K562 (cell line): ENCODE data around the gene TLN1. TPM values are rescaled to one million over a fixed set of nuclear protein-coding genes. Genes with fewer than 3 reads are reported as not detected.

Source experiments
- BRD9 ChIP-seq: fragments of 450-650 bp; IDR thresholded peaks from 2 replicates; pipeline ENCODE4 v1.6.1; 2018; ENCODE audit warnings: low read depth; ENCODE audit not compliant: partially characterized antibody
- CREB5 ChIP-seq: fragments of 250-450 bp; sonication (Bioruptor Pico); IDR thresholded peaks from 2 replicates; pipeline ENCODE4 v1.5.0; 2020; ENCODE audit warnings: mild to moderate bottlenecking
- ELF1 ChIP-seq: fragments of 200-800 bp; sonication (Bioruptor generic); IDR thresholded peaks from 2 replicates; pipeline ENCODE4 v1.6.1; 2016; ENCODE audit warnings: missing genetic modification characterization, missing compliant biosample characterization
- ETV1 ChIP-seq: fragments of 450-650 bp; conservative IDR thresholded peaks from 2 replicates; pipeline ENCODE4 v1.6.1; 2016; ENCODE audit warnings: missing genetic modification characterization, control low read depth, low read depth, missing compliant biosample characterization
- ETV5 ChIP-seq: sonication (generic); formaldehyde crosslinking; IDR thresholded peaks from 2 replicates; pipeline ENCODE4 v1.4.0; 2020; ENCODE audit warnings: low read depth, mild to moderate bottlenecking, missing genetic modification reagents
- FOSL1 ChIP-seq: fragments of 200-800 bp; sonication (Bioruptor generic); conservative IDR thresholded peaks from 2 replicates; pipeline ENCODE4 v1.6.1; 2016; ENCODE audit warnings: missing genetic modification characterization, missing compliant biosample characterization
- GTF2A2 ChIP-seq: IDR thresholded peaks from 2 replicates; pipeline ENCODE4 v1.6.1; 2016; ENCODE audit warnings: mild to moderate bottlenecking, missing genetic modification characterization, missing compliant biosample characterization
- HCFC1 ChIP-seq: IDR thresholded peaks from 2 replicates; pipeline ENCODE4 v1.6.1; 2012; ENCODE audit warnings: low read depth, low read length, improper control_type of control experiment
- MYC ChIP-seq, 2 experiments: fragments of 250-450 bp in 1 of 2; sonication (Bioruptor Pico) in 1 of 2; IDR thresholded peaks; 2 replicates each; pipeline versions ENCODE4 v1.5.1 to v1.6.1; 2012 to 2021; ENCODE audit warnings: low read depth in 2 of 2, borderline replicate concordance in 1 of 2, improper control_type of control experiment in 1 of 2, low read length in 1 of 2, mild to moderate bottlenecking in 1 of 2, moderate library complexity in 1 of 2
- NONO ChIP-seq, 2 experiments: fragments of 200-400 bp in 1 of 2; fragments of 450-650 bp in 1 of 2; formaldehyde crosslinking in 1 of 2; IDR thresholded peaks; 2 replicates each; pipeline ENCODE4 v1.6.1; 2017; ENCODE audit warnings: low read depth in 2 of 2, mild to moderate bottlenecking in 2 of 2, moderate library complexity in 2 of 2, low read length in 1 of 2
- POLR2G ChIP-seq: fragments of 200-400 bp; formaldehyde crosslinking; IDR thresholded peaks from 2 replicates; pipeline ENCODE4 v1.6.1; 2017; ENCODE audit warnings: low read depth, mild to moderate bottlenecking, antibody characterized with exemption, low read length, moderate library complexity
- RBM22 ChIP-seq: fragments of 200-400 bp; formaldehyde crosslinking; IDR thresholded peaks from 2 replicates; pipeline ENCODE4 v1.6.1; 2018; ENCODE audit warnings: low read length, low read depth; ENCODE audit not compliant: poor library complexity, severe bottlenecking
- YY1 ChIP-seq, 3 experiments: IDR thresholded peaks; 2 replicates each; pipeline ENCODE4 v1.6.1; 2011; ENCODE audit warnings: low read length in 2 of 3, mild to moderate bottlenecking in 2 of 3, moderate library complexity in 2 of 3, borderline replicate concordance in 1 of 3, control low read depth in 1 of 3, low read depth in 1 of 3; ENCODE audit not compliant: insufficient read depth in 3 of 3, insufficient replicate concordance in 2 of 3, control insufficient read depth in 1 of 3, insufficient read length in 1 of 3; ENCODE audit errors: extremely low read depth in 1 of 3
- ZNF23 ChIP-seq: fragments of 250-450 bp; sonication (Bioruptor Pico); IDR thresholded peaks from 2 replicates; pipeline ENCODE4 v1.4.0; 2020; ENCODE audit warnings: mild to moderate bottlenecking
- ZNF253 ChIP-seq: fragments of 250-450 bp; sonication (Bioruptor Pico); conservative IDR thresholded peaks from 2 replicates; pipeline ENCODE4 v1.6.1; 2021; ENCODE audit warnings: mild to moderate bottlenecking
- ZNF766 ChIP-seq: fragments of 200-800 bp; sonication (Bioruptor generic); conservative IDR thresholded peaks from 2 replicates; pipeline ENCODE4 v1.6.1; 2016; ENCODE audit warnings: missing genetic modification characterization, missing compliant biosample characterization
- ZNF830 ChIP-seq: fragments of 250-450 bp; sonication (Bioruptor Pico); IDR thresholded peaks from 2 replicates; pipeline ENCODE4 v1.5.0; 2021; ENCODE audit warnings: mild to moderate bottlenecking
- polyA plus RNA-seq, 8 experiments: library from polyadenylated mRNA; depleted of rRNA in 4 of 8; stranded (reverse) in 5 of 8; unstranded in 3 of 8; fragments of >200 nt; fragmentation: Nextera tagmentation in 2 of 8; fragmentation: Illumina TruSeq in 1 of 8; extraction: Ambion mirVana in 2 of 8; extraction: Trizol in 1 of 8; gene quantifications; 2 replicates each; pipeline versions ENCODE4 v1.2.1 to v1.2.3, GENCODE V29; 2011 to 2014; ENCODE audit warnings: inconsistent platforms in 1 of 8, missing spikeins in 1 of 8
- total RNA-seq, 7 experiments: library from RNA; depleted of rRNA in 6 of 7; stranded (reverse); fragments of >200 nt in 6 of 7; fragmentation: Illumina TruSeq in 2 of 7; extraction: Trizol in 2 of 7; gene quantifications; 2 replicates each; pipeline versions ENCODE4 v1.2.1 to v1.2.3, GENCODE V29; 2011 to 2021; ENCODE audit warnings: low replicate concordance in 1 of 7
- TF ChIP-seq, protein P1 (sequence below), 2 experiments: fragments of 450-650 bp; IDR thresholded peaks; 2 replicates each; pipeline ENCODE4 v1.6.1; 2016
- TF ChIP-seq, protein P2 (sequence below): fragments of 450-650 bp; IDR thresholded peaks from 2 replicates; pipeline ENCODE4 v1.6.1; 2017; ENCODE audit warnings: antibody characterized with exemption, mild to moderate bottlenecking

TLN1 gene
- total and polyA plus RNA-seq, 9 of the 15 experiments (the other 6 are each of a cell fraction or from before 2014, with no cell fraction given), result 3.6 to 240 (median 54.8) TPM

- TF ChIP-seq ETV1, result peak; percentile 28; the same call in 1 of the 2 replicates
- TF ChIP-seq MYC (IDR thresholded peaks at IDR 0.05; ENCODE audit: low read depth, low read length), result 0 out of 2 replicates have a peak, but pooled peaks have one; percentile 13
- no peak for TF ChIP-seq MYC (CRISPR knock-in tag; IDR thresholded peaks at IDR 0.05; ENCODE audit: borderline replicate concordance, low read depth)
- TF ChIP-seq ZNF830 (CRISPR knock-in tag), result 0 out of 2 replicates have a peak, but pooled peaks have one; percentile 45
- TF ChIP-seq ETV5 (CRISPR knock-in tag), result no peak
- no peak for TF ChIP-seq ZNF23 (CRISPR knock-in tag)
- peak; percentile 31; the same call in 1 of the 2 replicates for TF ChIP-seq ELF1 (tag)
- TF ChIP-seq ZNF766, result 0 out of 2 replicates have a peak, but pooled peaks have one; percentile 32
- TF ChIP-seq FOSL1 (tag), result 0 out of 2 replicates have a peak, but pooled peaks have one; percentile 35
- peak; percentile 74 for TF ChIP-seq POLR2G
- TF ChIP-seq, protein P1, sequence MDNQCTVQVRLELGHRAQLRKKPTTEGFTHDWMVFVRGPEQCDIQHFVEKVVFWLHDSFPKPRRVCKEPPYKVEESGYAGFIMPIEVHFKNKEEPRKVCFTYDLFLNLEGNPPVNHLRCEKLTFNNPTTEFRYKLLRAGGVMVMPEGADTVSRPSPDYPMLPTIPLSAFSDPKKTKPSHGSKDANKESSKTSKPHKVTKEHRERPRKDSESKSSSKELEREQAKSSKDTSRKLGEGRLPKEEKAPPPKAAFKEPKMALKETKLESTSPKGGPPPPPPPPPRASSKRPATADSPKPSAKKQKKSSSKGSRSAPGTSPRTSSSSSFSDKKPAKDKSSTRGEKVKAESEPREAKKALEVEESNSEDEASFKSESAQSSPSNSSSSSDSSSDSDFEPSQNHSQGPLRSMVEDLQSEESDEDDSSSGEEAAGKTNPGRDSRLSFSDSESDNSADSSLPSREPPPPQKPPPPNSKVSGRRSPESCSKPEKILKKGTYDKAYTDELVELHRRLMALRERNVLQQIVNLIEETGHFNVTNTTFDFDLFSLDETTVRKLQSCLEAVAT (IDR thresholded peaks at IDR 0.05), result peak in 1 of 2 experiments; percentile 32; a peak in 1 of 4 replicates
- TF ChIP-seq ZNF253 (CRISPR knock-in tag), result no peak
- no peak for TF ChIP-seq NONO (IDR thresholded peaks at IDR 0.05; ENCODE audit: low read depth in 2 of 2, low read length in 1 of 2)
- no peak for TF ChIP-seq BRD9
- no peak for TF ChIP-seq GTF2A2 (tag)
- TF ChIP-seq HCFC1, result no peak
- peak in 1 of 3 experiments; percentile 22 for TF ChIP-seq YY1 (IDR thresholded peaks at IDR 0.05; ENCODE audit: borderline replicate concordance in 1 of 3, control insufficient read depth in 1 of 3, extremely low read depth in 1 of 3, insufficient read depth in 3 of 3, insufficient read length in 1 of 3, insufficient replicate concordance in 2 of 3, low read depth in 1 of 3, low read length in 2 of 3)
- TF ChIP-seq, protein P2, sequence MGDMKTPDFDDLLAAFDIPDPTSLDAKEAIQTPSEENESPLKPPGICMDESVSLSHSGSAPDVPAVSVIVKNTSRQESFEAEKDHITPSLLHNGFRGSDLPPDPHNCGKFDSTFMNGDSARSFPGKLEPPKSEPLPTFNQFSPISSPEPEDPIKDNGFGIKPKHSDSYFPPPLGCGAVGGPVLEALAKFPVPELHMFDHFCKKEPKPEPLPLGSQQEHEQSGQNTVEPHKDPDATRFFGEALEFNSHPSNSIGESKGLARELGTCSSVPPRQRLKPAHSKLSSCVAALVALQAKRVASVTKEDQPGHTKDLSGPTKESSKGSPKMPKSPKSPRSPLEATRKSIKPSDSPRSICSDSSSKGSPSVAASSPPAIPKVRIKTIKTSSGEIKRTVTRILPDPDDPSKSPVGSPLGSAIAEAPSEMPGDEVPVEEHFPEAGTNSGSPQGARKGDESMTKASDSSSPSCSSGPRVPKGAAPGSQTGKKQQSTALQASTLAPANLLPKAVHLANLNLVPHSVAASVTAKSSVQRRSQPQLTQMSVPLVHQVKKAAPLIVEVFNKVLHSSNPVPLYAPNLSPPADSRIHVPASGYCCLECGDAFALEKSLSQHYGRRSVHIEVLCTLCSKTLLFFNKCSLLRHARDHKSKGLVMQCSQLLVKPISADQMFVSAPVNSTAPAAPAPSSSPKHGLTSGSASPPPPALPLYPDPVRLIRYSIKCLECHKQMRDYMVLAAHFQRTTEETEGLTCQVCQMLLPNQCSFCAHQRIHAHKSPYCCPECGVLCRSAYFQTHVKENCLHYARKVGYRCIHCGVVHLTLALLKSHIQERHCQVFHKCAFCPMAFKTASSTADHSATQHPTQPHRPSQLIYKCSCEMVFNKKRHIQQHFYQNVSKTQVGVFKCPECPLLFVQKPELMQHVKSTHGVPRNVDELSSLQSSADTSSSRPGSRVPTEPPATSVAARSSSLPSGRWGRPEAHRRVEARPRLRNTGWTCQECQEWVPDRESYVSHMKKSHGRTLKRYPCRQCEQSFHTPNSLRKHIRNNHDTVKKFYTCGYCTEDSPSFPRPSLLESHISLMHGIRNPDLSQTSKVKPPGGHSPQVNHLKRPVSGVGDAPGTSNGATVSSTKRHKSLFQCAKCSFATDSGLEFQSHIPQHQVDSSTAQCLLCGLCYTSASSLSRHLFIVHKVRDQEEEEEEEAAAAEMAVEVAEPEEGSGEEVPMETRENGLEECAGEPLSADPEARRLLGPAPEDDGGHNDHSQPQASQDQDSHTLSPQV, result 0 out of 2 replicates have a peak, but pooled peaks have one; percentile 28
- TF ChIP-seq RBM22, result peak; percentile 15
- no peak for TF ChIP-seq CREB5
These were observed 25.4 kb upstream of the TLN1 start (continued) for GRCh38 chr9:35757226-35757891.
